GM12874 (cell line): ENCODE results near the gene PRR33.

ENCODE experiments used
- CTCF ChIP-seq: IDR thresholded peaks from 2 replicates; pipeline ENCODE4 v1.5.1; 2011; ENCODE audit warnings: low read depth, mild to moderate bottlenecking, control low read depth, low read length, moderate library complexity; ENCODE audit not compliant: insufficient read depth

The PRR33 gene

GRCh38 chr11:1930462-1930830 is 38.8 kb upstream of the PRR33 start:
- no peak for TF ChIP-seq CTCF

GRCh38 chr11:1929621-1930461 is 38.1 kb upstream of the PRR33 start:
- TF ChIP-seq CTCF: no peak

GRCh38 chr11:1928891-1929541 is 37.3 kb upstream of the PRR33 start:
- no peak for TF ChIP-seq CTCF

GRCh38 chr11:1928470-1928890 is 36.8 kb upstream of the PRR33 start:
- no peak for TF ChIP-seq CTCF

- TF ChIP-seq CTCF: no peak
Observed at GRCh38 chr11:1927848-1928469, 36.3 kb upstream of the PRR33 start.

GRCh38 chr11:1927026-1927847 is 35.5 kb upstream of the PRR33 start:
- TF ChIP-seq CTCF: no peak
